PFSK-1 (cell line): ENCODE data around the gene SFT2D1.

ENCODE experiments used
- FOXP2 ChIP-seq: optimal IDR thresholded peaks from 2 replicates; pipeline ENCODE3; 2011; ENCODE audit warnings: borderline replicate concordance, control low read depth, inconsistent platforms; ENCODE audit not compliant: insufficient read depth; ENCODE audit errors: extremely low read length, extremely low read depth
- POLR2AphosphoS5 ChIP-seq: IDR thresholded peaks from 2 replicates; pipeline ENCODE4 v1.6.1; 2012; ENCODE audit warnings: low read depth, mild to moderate bottlenecking, control low read depth, low read length, moderate library complexity
- SIN3A ChIP-seq: IDR thresholded peaks from 2 replicates; pipeline ENCODE4 v1.6.1; 2012; ENCODE audit warnings: mild to moderate bottlenecking, low read length, moderate library complexity, borderline replicate concordance; ENCODE audit not compliant: insufficient read depth
- TAF1 ChIP-seq: IDR thresholded peaks from 2 replicates; pipeline ENCODE4 v1.6.1; 2012; ENCODE audit warnings: low read length, control low read depth, borderline replicate concordance; ENCODE audit not compliant: insufficient read depth
- TF ChIP-seq, protein P1 (sequence below), 2 experiments: IDR thresholded peaks; 2 replicates each; pipeline versions ENCODE4 v1.6.1 to v1.8.0; 2011 to 2012; ENCODE audit warnings: low read depth in 2 of 2, low read length in 2 of 2, control low read depth in 1 of 2, inconsistent platforms in 1 of 2, mild to moderate bottlenecking in 1 of 2, moderate library complexity in 1 of 2; ENCODE audit not compliant: insufficient read depth in 1 of 2

Gene SFT2D1

DNA sequence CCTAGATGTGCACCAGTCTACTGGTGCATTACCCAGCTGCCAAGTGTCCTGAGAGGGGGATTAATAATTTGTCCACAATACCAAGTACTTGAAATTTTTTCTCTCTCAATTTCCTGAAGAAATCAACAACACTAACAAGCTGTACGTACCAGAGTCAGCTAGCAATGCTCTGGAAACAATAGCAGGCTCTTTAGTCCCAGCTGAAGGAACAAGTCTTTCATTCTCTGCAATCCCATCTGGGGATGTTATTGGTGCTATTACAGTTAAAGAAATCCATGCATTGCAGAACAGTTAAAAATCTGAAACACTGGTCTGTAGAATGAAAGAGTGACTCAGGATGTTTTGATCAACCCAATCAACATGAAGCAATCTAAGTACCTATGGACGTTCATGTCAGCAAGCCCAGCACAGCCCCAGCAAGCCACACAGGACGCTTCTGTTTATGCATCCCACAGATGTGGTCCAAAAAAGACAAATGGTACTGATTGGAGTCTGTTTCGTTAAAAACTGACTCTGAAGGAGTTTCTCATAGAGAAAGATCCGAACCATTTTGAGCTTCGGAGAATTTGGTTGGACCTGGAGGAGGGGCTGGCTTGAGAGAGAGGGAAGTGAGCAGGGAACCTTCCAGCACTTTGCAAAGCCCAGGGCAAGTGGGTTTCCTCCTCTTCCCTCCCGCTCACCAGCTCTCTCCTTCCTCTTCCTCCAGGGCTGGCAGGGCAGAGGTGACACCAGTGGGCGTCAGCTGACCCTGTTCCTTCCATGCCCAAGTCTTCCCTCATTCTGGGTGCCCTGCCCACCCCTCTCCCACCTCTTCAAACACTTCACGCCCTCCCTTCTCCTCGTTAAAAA lies 46.1 kb downstream of the SFT2D1 start:
- TF ChIP-seq FOXP2 (no peak), POLR2AphosphoS5 (no peak), TAF1 (no peak), SIN3A (no peak)
- TF ChIP-seq, protein P1, sequence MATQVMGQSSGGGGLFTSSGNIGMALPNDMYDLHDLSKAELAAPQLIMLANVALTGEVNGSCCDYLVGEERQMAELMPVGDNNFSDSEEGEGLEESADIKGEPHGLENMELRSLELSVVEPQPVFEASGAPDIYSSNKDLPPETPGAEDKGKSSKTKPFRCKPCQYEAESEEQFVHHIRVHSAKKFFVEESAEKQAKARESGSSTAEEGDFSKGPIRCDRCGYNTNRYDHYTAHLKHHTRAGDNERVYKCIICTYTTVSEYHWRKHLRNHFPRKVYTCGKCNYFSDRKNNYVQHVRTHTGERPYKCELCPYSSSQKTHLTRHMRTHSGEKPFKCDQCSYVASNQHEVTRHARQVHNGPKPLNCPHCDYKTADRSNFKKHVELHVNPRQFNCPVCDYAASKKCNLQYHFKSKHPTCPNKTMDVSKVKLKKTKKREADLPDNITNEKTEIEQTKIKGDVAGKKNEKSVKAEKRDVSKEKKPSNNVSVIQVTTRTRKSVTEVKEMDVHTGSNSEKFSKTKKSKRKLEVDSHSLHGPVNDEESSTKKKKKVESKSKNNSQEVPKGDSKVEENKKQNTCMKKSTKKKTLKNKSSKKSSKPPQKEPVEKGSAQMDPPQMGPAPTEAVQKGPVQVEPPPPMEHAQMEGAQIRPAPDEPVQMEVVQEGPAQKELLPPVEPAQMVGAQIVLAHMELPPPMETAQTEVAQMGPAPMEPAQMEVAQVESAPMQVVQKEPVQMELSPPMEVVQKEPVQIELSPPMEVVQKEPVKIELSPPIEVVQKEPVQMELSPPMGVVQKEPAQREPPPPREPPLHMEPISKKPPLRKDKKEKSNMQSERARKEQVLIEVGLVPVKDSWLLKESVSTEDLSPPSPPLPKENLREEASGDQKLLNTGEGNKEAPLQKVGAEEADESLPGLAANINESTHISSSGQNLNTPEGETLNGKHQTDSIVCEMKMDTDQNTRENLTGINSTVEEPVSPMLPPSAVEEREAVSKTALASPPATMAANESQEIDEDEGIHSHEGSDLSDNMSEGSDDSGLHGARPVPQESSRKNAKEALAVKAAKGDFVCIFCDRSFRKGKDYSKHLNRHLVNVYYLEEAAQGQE (IDR thresholded peaks at IDR 0.05; ENCODE audit: insufficient read depth in 1 of 2, low read depth in 2 of 2, low read length in 2 of 2), result no peak

DNA sequence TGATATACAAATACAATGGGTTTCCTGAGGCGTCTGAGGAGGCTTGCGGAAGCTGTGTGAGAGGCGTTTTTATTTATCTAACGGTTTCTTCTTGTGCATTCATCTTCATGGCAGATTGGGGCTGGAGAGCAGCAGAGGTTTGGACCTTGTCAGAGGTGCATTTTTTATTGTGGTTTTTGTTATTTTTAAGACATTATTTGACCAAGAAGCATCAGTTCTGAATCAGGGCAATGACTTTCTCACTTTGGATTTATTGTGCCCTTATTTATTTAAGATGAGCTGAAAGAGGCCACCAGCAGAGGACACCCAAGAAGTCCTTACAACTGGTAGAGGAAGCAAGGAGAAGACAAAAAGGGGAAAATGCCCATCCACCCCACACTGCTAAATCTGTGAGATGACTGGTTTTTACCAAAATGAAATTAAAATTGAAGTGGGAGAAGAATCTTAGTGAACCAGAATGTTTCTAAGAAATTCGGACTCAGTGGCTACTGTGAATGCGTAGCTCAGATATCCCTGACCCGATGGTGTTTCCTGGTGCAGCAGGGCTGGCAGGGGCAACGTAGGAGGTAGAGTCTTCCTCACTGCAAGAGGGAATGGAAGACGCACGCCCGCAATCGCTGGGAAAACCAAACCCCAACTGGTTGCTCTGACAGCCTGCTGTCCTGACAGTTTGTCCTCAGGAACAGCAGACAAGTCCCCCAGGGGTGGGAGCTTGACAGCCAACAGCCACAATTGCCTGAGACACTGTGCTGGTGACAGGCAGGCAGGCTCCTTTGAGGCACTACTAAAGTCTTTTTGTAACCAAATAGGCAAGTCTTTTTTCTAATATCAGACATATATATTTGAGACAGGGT lies 48.4 kb downstream of the SFT2D1 start:
- no peak for TF ChIP-seq SIN3A
- TF ChIP-seq FOXP2, result no peak
- TF ChIP-seq TAF1, result no peak
- no peak for TF ChIP-seq POLR2AphosphoS5
- TF ChIP-seq, protein P1 (IDR thresholded peaks at IDR 0.05; ENCODE audit: insufficient read depth in 1 of 2, low read depth in 2 of 2, low read length in 2 of 2), result no peak

DNA sequence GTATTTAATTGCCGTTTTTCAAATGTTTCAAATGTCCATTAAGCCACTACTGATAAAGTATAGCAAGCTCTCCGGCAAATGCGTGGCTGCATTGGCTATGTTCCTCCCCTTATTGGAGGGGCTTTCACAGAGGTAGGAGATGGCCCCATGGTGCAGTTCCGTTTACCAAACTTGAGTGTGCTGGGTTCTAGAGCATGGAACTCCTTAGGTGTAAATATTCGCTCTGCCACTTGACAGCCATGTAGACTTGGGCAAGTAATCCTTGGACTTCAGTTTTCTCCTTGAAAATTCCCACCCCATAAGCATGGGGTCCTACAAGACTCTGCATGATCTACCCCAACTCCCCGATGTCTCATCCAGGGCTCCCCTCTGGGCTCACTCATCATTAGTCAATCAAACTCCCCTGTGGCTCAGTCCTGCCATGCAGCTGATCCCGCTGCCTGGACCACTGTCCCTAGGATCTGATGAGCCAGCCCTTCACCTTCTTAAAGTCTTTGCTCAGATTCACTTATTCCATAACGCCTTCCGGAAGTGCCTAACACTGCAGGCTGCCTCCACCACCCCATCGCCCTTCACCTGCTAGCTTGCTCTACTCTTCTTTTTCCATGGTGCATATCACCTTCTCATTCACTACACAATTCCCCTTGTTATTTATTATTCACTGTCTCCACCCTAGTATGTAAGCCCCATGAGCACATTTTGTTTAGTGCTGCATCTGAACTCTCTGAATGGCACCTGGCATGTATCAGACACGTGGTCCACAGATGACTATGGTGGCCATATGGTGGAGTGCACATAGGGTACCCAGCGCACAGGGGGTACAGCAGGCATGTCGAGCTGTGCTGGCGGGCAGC lies 52.9 kb downstream of the SFT2D1 start:
- TF ChIP-seq FOXP2 (no peak), SIN3A (no peak), TAF1 (no peak), POLR2AphosphoS5 (no peak)
- TF ChIP-seq, protein P1 (IDR thresholded peaks at IDR 0.05; ENCODE audit: insufficient read depth in 1 of 2, low read depth in 2 of 2, low read length in 2 of 2), result no peak

DNA sequence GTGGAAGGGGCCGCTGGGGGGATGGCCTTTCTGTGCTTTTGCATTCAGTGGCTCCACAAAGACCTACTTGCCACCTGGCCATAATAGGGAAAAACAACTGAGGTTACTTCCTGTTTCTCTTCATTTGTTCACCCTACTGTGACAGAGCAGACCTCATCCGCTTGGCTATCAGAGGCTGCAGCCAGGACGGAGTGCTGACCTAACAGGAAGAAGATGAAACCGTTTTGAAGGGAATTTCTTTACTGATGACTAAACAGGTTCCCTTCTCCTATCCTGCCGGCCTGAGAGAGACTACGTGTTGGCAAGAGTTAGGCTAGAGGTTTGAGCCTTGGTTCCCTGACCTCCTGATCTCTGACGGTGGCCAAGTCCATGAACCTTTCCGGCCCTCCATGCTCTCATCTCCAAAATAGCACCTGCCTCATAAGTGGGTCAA lies 55.5 kb downstream of the SFT2D1 start:
- no peak for TF ChIP-seq FOXP2
- TF ChIP-seq, protein P1 (IDR thresholded peaks at IDR 0.05; ENCODE audit: insufficient read depth in 1 of 2, low read depth in 2 of 2, low read length in 2 of 2), result no peak
- TF ChIP-seq SIN3A, result no peak
- no peak for TF ChIP-seq POLR2AphosphoS5
- TF ChIP-seq TAF1, result no peak
